GM21367 (cell line): ENCODE results near the gene ZDHHC14.

ENCODE experiments used
- ATAC-seq: cut with Tn5 transposase; IDR thresholded peaks from one replicate; pipeline ENCODE4 v1.9.1; 2021; ENCODE audit not compliant: unreplicated experiment

ZDHHC14 gene

GRCh38 chr6:157530126-157530525 lies 149.1 kb downstream of the ZDHHC14 start:
- ATAC-seq = no peak

GRCh38 chr6:157530724-157531168 lies 149.8 kb downstream of the ZDHHC14 start:
- ATAC-seq = no peak

GRCh38 chr6:157531169-157531985 lies 150.4 kb downstream of the ZDHHC14 start:
- ATAC-seq = no peak

GRCh38 chr6:157531986-157532365 lies 151.0 kb downstream of the ZDHHC14 start:
- no peak for ATAC-seq

GRCh38 chr6:157533048-157533871 lies 152.3 kb downstream of the ZDHHC14 start:
- ATAC-seq = no peak

GRCh38 chr6:157534134-157534871 lies 153.3 kb downstream of the ZDHHC14 start:
- ATAC-seq = no peak

GRCh38 chr6:157534977-157535339 lies 154.0 kb downstream of the ZDHHC14 start:
- no peak for ATAC-seq

GRCh38 chr6:157535340-157536222 lies 154.6 kb downstream of the ZDHHC14 start:
- no peak for ATAC-seq

- ATAC-seq = no peak
These were observed 155.2 kb downstream of the ZDHHC14 start for GRCh38 chr6:157536223-157536545.

- ATAC-seq = no peak
These were observed 156.6 kb downstream of the ZDHHC14 start for GRCh38 chr6:157537556-157537955.

- ATAC-seq = no peak
These were observed 157.2 kb downstream of the ZDHHC14 start for GRCh38 chr6:157538168-157538567.

GRCh38 chr6:157538698-157539097 lies 157.7 kb downstream of the ZDHHC14 start:
- no peak for ATAC-seq

GRCh38 chr6:157539421-157539822 lies 158.4 kb downstream of the ZDHHC14 start:
- ATAC-seq = no peak

- no peak for ATAC-seq
These were observed 159.1 kb downstream of the ZDHHC14 start for GRCh38 chr6:157539900-157540752.

- no peak for ATAC-seq
These were observed 160.8 kb downstream of the ZDHHC14 start for GRCh38 chr6:157541618-157542413.

- ATAC-seq = no peak
These were observed 161.6 kb downstream of the ZDHHC14 start for GRCh38 chr6:157542414-157543160.

GRCh38 chr6:157546321-157546720 lies 165.3 kb downstream of the ZDHHC14 start:
- no peak for ATAC-seq

- no peak for ATAC-seq
These were observed 166.1 kb downstream of the ZDHHC14 start for GRCh38 chr6:157547112-157547511.
